ENCODE measurements around the gene FRS2.

- no peak for TF ChIP-seq POLR2A (IDR thresholded peaks at IDR 0.05)
- TF ChIP-seq, protein P1, sequence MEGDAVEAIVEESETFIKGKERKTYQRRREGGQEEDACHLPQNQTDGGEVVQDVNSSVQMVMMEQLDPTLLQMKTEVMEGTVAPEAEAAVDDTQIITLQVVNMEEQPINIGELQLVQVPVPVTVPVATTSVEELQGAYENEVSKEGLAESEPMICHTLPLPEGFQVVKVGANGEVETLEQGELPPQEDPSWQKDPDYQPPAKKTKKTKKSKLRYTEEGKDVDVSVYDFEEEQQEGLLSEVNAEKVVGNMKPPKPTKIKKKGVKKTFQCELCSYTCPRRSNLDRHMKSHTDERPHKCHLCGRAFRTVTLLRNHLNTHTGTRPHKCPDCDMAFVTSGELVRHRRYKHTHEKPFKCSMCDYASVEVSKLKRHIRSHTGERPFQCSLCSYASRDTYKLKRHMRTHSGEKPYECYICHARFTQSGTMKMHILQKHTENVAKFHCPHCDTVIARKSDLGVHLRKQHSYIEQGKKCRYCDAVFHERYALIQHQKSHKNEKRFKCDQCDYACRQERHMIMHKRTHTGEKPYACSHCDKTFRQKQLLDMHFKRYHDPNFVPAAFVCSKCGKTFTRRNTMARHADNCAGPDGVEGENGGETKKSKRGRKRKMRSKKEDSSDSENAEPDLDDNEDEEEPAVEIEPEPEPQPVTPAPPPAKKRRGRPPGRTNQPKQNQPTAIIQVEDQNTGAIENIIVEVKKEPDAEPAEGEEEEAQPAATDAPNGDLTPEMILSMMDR (IDR thresholded peaks at IDR 0.05) = no peak
Measured at GRCh38 chr12:69497308-69498026, 27.3 kb downstream of the FRS2 start.

Measured in esophagus squamous epithelium (tissue), 4 donors.